SK-N-DZ (cell line): ENCODE data around the gene FAM83B.
A peak's percentile ranks its signal among the peaks of the same experiment; 100 is the strongest.
"Not testable (repeated sequence)": the region's sequence is repeated elsewhere in the genome, so short reads cannot be mapped to it uniquely, and the experiment has no call there.

ENCODE experiments used
- DNase-seq: peaks from one replicate; pipeline ENCODE4 v3.0.0-alpha.2; 2015; ENCODE audit warnings: low spot score

Gene FAM83B

DNA sequence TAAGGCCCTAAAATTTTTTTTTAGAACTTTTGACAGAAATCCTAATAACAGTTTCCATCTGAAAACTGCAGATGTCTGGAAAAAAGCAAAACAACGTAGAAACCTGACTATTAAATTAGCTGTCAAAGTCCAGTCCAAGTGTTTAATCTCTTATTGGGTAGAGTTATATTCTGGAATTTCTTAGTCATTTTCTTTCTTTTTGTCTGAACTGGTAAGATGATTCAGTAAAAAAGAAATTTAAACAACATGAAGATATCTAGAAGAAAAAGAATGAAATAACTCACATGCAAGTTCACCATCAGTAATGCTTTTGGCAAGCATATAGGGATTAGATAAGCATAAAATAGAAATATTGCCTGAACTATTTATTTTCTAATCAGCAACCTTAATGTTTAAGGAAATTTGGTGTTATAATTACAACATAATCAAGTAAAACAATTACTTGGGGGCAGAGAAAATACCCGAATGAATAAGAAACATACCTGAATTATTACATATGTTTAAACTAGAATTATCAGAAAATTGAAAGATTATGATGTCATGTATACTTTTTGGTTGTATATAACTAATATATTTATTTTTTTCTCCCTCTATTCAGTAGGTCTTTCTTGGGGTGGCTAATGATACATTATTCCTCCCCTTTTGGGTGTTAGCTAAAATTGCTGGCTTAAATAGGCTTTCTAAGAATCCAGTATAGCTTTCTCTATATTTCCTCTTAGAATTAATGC is 51.1 kb downstream of the FAM83B start:
- no peak for DNase-seq

DNA sequence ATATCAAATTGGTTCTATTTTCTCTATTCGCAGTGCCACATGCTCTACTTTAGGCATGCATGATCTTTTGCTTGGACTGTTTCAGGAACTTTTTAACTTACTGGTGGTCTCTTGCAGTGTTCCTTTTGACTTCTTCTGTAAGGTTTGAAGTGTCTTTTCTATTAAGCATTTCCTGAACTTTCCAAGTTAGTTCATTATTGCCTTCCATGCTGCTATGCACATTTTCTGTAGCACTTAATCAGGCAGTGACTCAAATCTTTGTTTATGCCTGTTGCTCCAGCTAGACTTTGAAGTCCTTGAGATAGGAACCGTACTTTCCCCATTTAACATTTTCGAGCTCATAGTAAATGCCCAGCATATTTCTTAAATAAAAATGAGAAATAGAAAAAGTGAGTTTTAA is 52.2 kb downstream of the FAM83B start:
- no peak for DNase-seq

- no peak for DNase-seq
Measured at GRCh38 chr6:54899442-54899841, 52.9 kb downstream of the FAM83B start.

DNA sequence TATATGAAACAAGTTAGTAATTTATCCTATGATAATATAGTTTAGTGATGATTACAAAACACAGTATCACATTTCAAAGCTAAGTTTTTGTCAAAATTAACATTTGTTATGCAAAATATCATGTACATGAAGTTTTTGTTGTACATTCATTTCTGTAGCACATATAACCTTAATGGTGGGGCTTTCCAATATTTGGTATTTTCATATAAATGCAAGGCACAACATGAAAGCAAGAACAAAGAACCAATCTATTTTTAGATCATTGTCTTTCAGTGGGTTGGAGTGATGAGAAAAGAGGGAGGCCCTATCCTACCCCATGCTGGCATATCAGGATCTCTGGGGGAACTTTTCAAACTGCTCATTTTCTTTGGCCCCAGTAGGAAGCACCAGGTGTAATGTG is 53.4 kb downstream of the FAM83B start:
- no peak for DNase-seq

- DNase-seq = no peak
Measured at GRCh38 chr6:54900666-54901065, 54.1 kb downstream of the FAM83B start.

DNA sequence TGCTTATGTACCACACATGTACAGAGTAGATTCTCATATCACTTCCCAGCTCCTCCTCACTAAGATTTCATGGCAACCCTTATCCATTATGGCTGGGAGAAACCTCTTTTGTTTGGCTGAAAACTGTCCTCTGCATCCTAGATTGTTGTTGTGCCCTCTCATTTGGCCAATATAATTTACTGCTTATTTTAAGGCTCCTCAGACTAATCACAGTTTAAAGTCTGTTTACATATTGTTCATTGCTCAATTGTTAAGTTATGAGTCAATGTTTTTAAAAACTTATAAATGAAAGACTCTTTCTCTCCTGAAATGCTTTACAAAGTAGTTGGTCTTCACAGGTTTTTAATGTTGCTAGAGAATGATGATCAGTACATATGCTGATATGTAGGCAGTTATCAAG is 57.3 kb downstream of the FAM83B start:
- DNase-seq = no peak

- no peak for DNase-seq
Measured at GRCh38 chr6:54907355-54907754, 60.8 kb downstream of the FAM83B start.

- DNase-seq = no peak
Measured at GRCh38 chr6:54909184-54909583, 62.6 kb downstream of the FAM83B start.

DNA sequence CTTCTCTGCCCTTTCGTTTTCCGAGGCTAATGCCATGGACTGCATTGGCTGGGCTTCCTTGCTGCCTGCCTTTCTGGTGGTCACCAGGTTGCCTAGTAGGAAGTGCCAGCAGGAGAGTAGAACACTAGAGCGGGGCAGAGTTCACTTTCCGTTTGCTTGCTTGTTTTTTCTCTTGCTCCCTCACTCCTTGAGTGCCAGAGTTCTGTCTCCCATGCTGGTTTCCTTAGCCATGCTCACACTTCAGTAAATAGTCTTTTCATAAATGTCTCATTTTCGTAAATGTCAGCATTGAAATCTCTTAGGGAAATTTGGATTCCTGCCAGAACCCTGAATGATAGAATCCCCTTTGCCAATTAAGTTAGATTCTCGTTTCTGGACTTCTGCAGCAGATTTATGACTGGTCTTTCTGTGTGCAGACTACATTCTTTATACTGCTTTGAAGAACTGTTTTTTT is 63.9 kb downstream of the FAM83B start:
- DNase-seq = peak; percentile 35

- DNase-seq = no peak
Measured at GRCh38 chr6:54910921-54911320, 64.3 kb downstream of the FAM83B start.

DNA sequence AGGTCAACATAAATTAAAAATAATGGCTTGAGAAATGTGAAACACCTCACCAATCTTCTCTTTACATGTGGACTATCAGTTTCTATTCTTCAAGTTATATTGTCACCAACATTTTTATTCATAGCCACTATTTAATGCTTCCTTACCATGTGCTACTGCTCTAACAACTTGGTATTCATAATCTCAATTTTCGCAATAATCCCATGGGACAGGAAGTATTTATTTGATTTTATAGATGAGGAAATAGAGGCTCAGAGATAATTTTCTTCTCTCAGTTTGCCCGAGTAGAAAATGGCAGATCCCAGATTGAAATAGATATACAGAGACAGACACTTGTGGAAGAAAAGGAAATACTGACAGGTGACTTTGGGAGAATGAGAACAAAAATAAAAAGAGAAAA is 66.6 kb downstream of the FAM83B start:
- DNase-seq = no peak

DNA sequence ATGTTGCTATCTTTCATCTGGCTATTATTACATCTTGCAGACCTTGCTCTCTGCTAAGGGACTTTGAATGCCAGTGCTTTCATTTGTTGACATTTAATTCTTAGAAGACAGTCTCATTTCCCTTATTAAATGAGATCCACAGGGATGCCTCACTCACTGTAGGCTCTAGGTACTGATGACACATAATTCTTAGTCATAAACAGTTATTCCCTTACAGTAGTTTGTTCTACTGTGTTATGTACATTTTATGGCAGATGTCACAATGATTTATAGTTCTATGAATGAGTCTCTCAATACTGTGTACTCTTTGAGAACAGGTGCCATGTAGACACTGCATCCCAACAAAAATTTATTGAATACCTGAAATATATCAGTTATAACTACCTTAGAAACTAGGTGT is 70.3 kb downstream of the FAM83B start:
- DNase-seq = no peak

GRCh38 chr6:54920628-54921027 is 74.1 kb downstream of the FAM83B start:
- no peak for DNase-seq

- peak; percentile 41 for DNase-seq
Measured at GRCh38 chr6:54921891-54922290, 75.3 kb downstream of the FAM83B start.

DNA sequence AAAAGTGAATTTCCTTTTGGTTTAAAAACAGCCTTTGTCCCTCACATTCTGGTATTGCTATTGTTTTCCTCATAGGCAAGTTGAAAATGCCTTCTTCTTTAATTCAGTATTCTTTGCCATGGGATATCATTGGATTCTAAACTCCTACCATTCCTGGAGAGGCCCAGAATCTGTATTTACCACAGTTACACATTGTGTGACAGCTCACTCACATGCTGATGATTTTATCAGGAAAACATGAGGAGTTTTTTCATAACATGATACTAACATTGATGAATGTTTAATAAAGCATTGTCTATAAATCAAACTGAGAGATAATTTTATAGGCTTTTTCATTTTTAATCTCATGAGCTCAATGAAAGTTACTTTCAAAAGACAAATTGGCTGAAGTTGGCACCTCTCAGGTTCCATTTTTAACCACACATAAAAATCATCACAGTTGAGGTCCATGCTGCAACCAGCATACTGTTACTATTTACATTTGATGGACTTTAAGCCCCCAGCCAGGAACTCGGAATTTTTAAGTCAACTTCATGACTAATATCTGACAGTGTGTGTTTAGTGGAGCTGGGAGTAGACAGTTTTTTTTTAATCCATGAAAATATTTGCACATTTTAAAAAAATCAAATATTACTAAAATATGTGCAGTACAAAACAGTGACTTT is 82.8 kb downstream of the FAM83B start:
- no peak for DNase-seq

GRCh38 chr6:54932622-54933021 is 86.1 kb downstream of the FAM83B start:
- no peak for DNase-seq

DNA sequence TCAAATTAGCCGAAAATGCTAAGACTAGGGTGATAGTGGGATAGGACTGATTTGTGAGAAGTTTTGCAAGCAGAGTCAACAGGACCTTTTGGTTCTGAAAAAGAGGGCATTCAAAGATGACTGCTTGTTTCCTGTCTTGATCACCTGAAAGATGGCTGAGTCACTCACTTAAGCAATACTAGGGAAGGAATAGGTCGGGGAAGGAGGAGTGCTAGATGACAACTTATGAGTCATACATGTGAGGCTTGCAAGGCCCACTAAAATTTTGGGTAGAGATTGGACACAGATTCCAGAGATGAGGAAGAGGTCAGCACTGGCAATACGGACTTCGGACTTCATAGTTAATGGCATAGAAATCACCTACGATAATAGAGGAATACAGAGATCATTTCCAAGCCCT is 89.2 kb downstream of the FAM83B start:
- DNase-seq = no peak

DNA sequence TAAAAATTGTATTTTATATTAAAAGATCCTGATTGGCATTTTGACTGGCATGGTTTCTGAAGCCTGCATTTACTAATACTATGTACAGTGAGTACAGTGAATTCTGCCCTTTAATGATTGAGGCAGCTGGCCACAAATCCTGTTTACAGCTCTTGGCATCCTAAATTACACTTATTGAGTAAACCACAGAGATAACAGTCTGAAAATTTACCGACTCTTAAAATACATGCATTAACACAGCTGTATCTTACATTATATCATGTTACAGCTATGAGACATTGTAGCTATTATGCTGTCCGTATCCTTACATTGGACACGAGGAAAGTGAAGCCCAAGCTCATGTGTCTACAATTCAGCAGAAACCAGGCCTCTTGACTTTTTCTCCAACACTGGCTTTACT is 90.8 kb downstream of the FAM83B start:
- DNase-seq = peak; percentile 1

- DNase-seq = no peak
Measured at GRCh38 chr6:54957698-54958097, 111.1 kb downstream of the FAM83B start.

GRCh38 chr6:54958446-54958845 is 111.9 kb downstream of the FAM83B start:
- DNase-seq = no peak

DNA sequence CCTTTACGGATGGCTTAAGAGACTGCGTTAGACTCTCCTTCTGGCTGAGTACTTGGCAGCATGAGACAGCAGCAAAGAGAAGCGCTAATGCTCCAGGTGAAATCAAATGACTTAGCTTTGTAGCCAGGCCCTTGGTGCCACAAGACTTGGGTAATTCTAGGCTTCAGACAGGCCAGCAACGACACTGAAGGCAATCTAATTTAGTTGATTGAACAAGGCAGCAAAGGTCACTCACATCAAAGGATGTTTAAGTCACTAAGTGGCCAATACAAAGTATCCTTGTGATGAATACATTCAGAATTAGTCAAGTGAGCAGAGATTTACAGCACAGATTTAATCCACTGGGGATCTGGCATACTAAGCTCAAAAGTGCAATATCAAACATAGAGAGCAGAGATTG is 113.2 kb downstream of the FAM83B start:
- DNase-seq = peak; percentile 20

DNA sequence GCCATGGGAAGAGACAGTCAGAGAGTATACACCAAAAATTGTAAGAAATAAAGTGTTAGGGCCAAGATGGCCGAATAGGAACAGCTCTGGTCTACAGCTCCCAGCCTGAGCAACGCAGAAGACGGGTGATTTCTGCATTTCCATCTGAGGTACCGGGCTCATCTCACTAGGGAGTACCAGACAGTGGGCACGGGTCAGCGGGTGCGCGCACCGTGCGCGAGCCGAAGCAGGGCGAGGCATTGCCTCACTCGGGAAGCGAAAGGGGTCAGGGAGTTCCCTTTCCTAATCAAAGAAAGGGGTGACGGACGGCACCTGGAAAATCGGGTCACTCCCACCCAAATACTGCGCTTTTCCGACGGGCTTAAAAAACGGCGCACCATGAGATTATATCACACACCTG is 114.8 kb downstream of the FAM83B start:
- DNase-seq = not testable (repeated sequence)

DNA sequence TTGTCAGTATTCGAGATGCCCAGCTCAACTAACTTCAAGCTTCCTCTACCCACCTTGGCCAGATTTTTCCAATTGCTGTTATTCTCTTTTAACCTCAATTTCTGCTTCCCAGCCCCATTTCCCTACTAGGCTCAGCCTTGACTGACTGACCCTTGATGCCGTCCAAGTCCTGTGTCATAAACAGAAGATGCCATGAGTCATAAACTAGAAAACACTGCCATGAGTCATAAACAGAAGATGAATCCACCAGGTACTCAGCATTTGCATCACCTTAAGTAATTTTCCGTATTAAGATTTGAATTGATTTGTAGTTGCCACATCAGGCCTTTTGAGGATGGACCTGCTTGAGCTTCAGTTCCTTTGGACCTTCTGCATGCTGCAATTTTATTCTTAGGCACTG is 123.8 kb downstream of the FAM83B start:
- DNase-seq = no peak
